Tongue (tissue), 2 donors: ENCODE data around the gene DGKE. TPM values are rescaled to one million over a fixed set of nuclear protein-coding genes. Genes with fewer than 3 reads are reported as not detected.

Source experiments
- DNase-seq: peaks from one replicate; pipeline ENCODE4 v3.0.0-alpha.2; 2015
- total RNA-seq: library from RNA; depleted of rRNA; stranded (reverse); fragments of >200 nt; gene quantifications from one replicate; pipeline ENCODE4 v1.2.3, GENCODE V29; 2014

The DGKE gene
- total RNA-seq, 1 donor from 2014 or later, result 10.1 TPM

DNA sequence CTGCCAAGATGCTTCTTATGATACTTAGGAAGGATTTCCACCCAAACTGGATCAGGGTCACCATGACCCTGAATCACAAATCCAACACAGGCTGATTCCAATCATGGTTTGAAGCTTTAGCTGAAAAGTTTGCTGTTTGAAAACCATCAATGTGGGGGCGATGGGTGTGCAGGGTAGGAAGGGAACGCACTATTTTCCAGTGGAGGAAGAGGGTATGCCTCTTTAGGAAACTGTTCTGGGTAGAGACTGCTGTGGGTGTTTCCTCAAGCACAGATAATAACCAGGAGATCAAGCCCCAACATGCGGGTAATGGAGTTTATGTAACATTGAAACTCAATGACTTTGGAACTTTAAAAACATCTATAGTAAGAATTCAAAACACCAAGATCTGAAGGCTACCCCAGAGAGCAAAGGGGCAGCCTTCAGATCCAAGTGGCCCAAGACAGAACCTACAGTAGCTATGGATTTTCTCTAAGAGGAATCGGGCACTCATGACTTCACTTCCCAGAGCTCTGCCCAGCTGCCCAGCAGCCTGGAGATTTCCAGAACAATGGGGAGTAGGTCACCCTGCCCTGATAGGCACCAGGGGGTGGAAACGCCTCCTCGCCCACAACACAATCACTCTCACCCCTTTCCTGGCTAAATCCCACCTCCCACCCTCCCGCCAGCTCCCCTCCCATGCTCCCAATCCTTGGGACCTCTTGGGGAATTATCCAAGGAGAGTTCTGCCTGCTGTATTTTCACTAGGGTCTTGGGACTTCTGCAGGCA, 57.1 kb downstream of the DGKE start:
- no peak for DNase-seq

DNA sequence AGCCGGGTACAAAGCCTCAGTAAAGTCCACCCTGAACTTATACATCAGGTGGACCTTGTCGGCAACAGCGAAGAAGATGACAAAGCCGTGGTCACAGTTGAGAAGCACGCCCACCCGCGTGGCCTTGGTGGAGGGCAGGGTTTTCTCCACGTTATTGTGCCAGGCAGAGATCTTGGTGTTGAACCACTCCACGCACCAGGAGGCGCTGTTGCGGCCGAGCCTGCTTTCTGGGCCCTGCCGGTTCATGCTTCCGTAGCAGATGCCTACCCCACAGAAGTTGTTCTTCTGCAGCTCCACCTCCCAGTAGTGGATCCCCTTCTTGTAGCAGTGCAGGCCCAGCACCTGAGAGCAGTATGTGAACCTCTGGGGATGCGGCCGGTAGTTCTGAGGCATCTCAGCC, 57.8 kb downstream of the DGKE start:
- no peak for DNase-seq

DNA sequence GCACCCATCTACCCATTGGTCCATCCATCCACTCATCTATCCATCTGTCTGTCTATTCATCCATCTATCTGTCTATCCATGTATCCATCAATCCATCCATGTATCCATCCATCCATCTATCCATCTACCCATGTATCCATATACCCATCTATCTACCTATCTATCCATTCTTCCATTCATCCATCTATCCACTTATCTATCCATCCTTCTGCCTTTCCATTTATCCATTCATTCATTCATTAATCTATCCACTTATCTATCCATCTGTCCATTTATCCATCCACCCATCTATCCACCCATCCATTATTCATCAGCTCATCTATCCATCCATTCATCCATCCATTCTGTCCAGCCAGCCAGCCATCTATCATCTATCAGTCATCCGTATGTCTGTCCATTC, 58.4 kb downstream of the DGKE start:
- no peak for DNase-seq

DNA sequence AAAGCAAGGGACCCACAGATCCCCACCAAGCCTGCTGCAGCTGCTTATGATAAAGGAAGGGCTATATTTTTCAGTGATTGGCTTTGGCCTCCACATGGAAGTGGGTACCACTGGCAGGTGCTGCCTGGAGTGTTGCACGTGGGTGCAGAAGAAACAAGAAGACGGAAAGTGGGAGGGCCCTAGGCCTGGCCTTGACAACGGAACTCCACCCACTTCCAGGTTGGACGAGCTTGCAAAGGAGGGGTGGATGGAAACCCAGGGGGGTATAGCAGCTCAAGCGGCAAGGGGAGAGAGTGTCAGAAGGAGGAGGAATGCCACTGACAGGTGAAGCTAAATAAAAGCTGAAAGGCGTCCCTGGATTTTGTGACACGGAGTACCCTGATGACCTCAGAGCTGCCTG, 59.6 kb downstream of the DGKE start:
- no peak for DNase-seq

DNA sequence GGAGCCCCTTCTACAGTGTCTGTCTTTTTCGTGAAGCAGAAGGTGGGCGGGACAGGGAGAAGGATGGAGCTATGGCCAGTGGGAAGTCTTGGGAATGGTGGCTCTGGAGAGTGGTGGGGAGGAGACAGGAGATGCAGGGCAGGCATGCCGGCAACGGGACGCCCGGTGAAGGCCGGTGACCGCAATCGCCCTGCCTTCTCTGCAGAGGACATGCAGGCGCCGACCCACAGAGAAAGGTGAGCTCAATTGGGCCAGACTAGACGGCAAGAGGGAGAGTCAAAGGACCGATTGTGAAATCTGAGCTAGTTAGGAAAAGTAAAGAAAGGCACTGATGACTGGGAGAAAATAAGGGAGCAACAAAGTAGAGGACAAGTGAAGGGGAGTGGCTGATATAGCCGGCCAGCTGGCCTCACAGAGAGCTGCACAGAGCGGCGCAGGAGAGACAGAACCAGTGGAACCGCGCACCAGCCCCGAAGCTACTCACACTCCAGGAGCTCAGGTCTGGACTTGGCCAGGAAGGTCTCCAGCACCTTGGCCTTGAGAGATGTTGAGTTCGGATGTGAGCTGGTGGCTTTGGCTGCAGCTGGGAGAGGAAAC, 61.0 kb downstream of the DGKE start:
- DNase-seq, result no peak

DNA sequence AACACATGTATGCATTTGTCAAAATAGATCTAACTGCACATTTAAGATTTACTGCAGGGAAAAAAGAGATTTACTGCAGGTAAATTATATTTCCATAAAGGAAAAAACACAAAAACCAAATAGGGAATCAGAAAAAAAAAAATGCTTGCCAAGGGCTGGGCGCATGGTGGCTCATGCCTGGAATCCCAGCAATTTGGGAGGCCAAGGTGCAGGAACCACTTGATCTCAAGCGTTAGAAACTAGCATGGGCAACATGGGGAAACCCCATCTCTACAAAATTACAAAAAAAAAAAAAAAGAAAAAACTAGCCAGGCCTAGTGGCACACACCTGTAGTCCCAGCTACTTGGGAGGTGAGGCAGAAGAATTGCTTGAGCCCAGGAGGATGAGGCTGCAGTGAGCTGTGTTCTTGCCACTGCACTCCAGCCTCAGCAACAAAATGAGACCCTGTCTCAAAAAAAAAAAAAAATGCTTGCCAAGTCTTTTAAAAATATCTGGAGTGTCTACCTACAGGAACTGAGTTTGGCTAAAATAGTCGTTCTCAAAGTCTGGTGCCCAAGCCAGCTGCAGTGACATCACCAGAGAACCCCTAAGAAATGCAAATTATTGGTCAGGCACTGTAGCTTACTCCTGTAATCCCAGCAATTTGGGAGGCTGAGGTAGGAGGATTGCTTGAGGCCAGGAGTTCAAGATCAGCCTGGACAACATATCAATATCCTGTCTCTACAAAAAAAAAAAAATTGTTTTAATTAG, 62.4 kb downstream of the DGKE start:
- DNase-seq, result no peak

DNA sequence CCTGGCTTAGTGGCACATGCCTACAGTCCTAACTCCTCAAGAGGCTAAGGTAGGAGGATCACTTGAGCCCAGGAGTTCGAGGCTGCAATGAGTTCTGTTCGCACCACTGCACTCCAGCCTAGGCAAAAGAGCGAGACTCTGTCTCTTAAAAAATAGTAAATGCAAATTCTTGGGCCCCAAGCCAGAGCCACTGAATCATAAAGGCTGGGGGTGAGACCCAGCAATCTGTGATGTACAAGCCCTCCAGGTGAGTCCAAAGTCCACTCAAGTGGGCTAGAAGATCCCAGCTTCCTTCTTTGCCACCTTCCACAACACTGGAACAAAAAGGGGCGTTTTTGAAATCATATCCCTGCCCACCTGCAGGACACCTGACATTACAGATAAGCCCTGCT, 63.0 kb downstream of the DGKE start:
- DNase-seq, result no peak

DNA sequence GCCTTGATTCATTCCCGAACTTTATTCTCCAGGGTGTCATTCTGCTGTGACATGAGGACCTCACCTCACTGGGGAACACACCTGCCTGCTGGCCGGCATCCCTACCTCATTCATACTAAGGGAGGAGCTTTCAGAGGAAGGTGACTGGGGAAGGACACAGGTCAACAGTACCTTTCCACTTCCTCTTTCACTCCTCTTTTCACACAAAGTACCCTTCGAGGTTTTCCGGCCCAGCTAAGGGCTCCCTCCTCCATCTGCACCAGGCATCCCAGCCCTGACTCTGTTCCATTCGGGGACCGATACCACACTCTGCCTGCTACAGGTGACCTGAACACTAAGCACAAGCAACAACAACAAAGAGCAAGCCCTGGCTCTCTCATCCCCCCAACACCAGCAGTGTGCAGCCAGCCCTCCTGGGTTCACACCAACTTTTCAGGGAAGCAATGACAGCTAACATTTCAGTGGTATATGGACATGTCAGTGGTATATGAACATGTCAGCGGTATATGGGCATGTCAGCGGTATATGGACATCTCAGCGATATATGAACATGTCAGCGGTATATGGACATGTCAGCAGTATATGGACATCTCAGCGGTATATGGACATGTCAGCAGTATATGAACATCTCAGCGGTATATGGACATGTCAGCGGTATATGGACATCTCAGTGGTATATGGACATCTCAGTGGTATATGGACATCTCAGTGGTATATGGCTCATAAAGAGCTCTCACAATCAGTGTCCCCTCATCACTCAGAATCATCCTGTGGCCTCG, 63.9 kb downstream of the DGKE start:
- no peak for DNase-seq

DNA sequence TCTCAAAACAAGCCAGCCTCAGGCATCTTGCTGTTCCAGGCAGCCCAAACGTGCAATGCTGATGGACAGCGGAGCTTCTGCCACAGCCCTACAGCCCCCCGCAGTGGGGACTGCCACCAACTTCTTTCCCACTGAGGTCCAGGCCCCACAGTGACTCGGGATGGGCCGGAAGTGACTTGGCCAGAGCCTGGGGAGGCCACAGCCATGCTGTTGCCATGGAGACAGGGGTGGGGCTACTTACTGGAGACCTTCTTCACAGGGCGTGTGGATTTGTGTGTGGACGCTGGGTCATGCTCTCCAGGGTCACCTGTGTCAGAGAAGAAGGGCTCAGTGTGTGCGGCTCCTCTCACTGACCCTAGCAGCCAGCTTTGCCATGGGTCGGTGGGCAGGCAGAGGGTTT, 64.9 kb downstream of the DGKE start:
- DNase-seq, result no peak

DNA sequence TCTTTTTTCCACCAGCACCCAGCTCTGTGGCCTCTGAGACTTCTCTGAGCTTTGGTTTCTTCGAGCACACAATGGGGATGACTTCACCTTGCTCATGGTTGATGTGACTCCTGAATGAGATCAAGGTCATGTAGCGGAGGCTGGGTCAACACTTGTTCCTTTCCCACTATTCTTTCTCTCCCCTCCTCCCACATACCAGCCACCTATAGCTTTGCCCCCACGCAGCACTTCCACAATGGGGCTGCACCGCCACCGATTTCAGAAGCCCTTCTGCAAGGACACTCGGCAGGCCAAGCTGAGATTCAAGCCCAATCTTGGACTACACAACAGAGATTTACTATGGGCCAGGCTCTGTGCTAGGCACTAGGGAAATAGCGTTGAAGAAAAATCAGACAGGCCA, 65.5 kb downstream of the DGKE start:
- no peak for DNase-seq

DNA sequence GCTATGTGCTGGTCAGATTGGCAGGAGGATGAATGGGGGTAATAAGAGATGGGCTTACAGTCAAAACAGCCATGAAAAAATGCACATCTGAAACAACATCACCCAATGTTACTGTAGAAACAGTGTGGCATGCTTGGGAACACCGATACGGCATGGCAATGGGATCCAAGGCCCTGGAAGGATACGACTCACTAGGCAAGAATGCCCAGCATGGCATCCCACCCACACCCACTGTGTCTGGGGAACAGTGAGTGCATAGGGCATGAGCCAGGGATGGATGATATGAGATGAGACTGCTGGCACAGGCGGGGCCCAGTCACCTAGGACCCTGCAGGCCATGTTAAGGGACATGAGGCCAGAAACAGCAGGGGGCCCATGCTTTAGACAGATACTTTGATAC, 68.4 kb downstream of the DGKE start:
- DNase-seq, result no peak

DNA sequence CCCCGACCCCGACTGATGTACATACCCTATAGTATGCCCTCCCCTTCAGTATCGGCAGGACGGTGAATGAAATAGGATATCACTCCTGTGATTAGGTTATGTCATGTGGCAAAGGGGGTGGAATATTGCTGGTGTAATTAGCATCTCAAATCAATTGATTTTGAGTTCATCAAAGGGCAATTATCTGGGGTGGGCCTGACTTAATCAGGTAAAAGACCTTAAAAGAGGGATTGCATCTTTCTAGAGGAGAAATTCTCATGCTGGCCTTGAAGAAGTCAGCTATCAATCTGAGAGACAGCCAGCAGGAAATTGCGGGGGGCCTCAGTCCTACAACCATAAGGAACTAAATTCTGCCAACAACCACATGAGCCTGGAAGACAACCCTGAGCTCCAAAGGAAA, 69.6 kb downstream of the DGKE start:
- no peak for DNase-seq

DNA sequence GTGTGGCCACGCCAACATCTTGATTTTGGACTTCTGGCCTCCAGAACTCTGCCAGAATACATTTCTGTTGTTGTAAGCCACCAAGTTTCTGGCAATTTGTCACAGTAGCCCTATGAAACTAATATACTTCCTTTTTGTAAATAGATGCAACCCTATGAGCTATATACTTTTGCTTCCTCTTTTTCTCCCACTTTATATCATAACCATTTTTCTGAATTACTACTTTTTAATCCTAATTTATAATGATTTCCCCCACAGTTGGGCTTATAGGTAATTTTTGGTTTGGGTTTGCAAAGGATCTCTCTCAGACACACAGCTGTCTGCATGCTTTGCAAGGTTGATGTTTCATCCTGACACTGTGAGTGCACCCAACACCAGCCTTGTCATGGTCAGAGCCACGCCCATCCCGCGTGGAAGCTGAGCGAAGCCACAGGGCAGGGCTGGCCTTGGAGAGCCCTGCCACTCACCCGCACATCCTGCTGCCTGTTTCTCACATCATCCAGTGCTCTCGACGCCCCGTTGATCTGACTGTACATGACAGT, 74.1 kb downstream of the DGKE start:
- no peak for DNase-seq

DNA sequence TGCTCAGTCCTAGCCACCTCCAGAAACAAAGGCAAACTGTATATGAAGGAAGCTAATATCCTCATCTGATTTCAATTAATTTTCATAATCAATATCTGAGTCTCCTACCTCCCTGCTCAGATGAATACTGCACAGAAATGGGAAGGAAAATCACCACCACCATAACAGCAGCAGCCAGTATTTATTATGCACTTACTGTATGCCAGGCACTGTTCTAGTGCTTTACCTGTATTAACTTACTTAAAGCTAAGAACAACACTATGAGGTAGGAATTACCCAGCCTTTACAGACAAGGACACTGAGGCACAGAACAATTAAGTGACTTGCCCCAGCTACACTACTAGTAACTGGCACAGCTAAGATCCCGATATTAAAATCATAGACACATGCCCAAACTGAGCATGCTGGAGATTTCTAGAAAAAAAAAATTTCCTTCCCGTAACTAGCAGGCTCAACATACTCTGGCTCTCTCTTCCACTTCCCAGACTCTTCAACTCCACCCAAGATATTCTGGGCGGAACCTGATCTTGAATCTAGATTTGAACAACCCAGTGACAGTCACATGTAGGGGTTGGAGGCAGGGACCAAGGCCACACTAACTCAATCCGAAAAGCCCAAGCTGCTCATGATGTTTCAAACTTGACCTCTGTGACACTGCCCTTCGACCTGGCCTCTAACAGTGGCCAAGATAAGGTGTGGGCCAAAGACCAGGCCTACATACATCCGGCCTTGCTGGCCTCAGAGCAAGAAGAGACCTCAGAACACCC, 76.0 kb downstream of the DGKE start:
- no peak for DNase-seq

DNA sequence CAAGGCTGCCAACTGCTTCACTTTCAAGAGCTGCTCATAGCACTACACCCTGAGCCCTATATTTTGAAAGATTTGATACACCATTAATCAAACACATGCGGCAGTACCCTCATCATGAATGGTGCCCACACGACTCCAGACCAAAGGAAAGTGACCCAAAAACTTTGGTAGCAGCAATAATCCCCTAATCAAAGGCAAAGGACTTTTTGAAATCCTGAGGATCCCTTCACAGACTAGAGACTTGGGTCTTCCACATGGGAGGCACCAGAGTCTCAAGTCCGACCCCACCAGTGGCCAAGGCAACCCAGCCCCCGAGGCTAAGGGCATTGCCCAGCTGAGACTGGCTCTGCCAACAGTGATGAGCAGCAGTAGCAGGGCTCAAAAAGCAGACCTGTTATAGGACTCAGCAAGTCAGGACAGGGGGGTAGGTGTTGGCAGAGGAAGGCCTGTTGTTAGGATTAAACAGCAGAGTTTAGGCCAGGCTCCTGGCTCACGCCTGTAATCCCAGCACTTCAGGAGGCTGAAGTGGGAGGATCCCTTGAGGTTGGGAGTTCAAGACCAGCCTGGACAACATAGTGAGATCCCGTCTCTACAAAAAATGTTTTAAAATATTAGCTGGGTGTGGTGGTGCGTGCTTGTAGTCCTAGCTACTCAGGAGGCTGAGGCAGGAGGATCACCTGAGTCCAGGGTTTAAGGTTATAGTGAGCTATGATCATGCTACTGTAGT, 76.7 kb downstream of the DGKE start:
- DNase-seq, result no peak

DNA sequence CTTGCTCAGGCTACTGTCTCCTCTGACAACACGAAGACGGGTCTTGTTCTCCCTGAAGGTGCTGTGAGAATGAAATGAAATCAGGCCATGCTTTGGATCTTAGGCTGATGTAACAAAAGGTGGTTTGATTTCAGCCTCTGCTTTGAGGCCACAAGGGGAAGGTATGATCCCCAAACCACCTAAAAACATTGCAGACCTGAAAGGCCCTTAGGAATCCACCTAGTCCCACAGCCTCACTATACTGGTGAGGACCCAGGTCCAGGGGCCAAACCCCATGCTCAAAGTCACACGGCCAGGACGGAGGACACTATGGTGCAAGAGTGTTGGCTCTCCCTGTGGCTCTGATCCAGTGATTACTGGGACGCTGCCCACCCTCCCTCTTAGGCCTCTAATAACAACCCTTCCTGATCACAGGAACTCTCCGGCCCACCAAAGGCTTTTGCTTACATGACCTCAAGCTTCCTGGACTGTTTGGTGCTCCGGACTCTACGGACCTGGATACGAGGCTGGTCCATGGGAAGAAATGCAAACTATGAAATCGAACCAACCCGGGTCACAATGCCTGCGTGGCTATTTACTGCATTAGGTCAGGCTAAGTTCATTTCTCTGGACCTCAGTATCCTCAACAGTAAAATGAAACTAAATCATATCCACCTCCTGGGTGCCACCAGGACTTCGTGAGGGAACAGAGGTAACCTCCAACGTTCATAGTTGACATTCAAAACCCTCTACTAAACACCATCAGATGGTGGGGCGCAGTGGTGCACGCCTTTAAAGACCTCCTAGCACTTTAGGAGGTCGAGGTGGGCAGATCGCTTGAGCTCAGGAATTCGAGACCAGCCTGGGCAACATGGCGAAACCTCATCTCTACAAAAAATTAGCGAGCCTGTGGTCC, 78.4 kb downstream of the DGKE start:
- no peak for DNase-seq

DNA sequence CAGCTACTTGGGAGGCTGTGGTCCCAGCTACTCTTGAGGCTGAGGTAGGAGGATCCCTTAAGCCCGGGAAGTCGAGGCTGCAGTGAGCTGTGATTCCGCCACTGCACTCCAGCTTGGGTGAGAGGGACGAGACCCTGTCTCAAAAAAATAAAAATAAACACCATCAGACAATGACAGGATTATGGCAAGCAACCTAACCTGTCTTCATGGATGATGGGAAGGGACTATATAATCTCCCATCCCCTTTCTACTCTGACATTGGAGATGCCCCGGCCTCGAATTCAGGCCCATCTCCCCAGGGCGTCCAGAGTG, 79.0 kb downstream of the DGKE start:
- no peak for DNase-seq

DNA sequence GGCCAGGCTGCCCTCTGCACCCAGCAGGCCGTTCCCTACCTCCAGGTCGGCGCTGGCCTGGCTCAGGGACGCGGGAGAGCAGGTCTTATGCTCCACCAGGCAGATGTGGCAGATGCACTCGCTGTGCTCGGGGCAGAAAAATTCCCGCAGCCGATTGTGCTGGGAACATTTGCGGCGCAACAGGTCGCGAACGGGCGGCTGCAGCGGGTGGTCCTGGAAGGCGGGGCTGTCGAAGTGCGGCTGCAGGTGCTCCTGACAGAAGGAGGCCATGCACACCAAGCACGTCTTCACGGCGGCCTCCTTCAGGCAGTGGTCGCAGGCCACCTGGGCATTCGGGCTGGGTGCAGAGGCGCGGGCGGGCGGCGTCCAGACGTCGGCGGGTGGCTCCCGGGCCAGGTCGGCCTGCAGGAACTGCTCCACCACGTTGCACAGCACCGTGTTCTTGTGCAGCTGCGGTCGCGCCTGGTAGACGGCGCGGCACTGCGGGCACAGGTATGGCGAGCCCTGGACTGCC, 79.5 kb downstream of the DGKE start:
- no peak for DNase-seq

DNA sequence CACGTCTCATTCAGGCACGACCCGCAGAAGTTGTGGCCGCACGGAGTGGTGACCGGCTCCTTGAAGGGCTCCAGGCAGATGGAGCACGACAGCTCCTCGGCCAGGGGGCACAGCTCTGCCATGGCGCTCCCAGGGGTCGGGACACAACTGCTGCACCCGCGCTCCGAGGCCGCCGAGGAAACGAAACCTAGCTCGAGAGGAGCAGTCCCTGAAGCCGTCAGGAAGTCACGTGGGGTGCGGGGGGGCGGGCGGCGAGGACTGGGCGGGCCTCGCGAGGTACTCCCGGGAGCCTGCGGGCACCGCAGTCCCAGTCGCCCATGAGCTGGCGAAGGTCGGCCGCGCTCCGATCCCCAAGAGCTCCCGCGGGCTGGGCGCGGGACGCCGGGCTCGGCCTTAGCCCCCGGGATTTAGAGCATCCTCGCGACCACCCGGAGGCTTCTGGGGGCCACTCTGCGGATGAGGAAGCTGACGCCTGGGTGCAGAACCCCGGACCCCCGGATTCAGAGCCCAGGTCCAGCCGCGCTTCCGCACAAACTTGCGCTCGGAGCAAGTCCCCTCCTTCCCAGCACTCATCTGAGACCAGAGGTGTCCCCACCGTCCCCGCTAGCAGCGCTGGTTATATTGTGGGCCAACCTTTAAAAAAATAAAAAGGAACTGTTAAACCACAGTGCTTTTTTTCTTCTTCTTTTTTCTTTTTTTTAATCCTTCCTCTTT, 80.1 kb downstream of the DGKE start, which contains the start of gene TRIM25:
Gene TRIM25, minus strand, starts transcription at position 183 of the 714 bp plus-strand sequence. Its CDS starts 61 bp downstream, at position 122.
- peak; percentile 91 for DNase-seq
